ENCODE results near the gene RNU1-4. TPM values are rescaled to one million over a fixed set of nuclear protein-coding genes. Genes with fewer than 3 reads are reported as not detected.
"Not testable (repeated sequence)": the region's sequence is repeated elsewhere in the genome, so short reads cannot be mapped to it uniquely, and the experiment has no call there.

RNU1-4 gene
- total RNA-seq (2014; rRNA removed; shearing (Covaris generic)): 306 and 832 TPM in 2 replicates

GRCh38 chr1:16740047-16740964 is at the start of gene RNU1-4:
Gene RNU1-4 (plus strand): TSS chr1:16740516.
- not testable (repeated sequence) for DNase-seq (ENCODE audit: low read depth)

DNA sequence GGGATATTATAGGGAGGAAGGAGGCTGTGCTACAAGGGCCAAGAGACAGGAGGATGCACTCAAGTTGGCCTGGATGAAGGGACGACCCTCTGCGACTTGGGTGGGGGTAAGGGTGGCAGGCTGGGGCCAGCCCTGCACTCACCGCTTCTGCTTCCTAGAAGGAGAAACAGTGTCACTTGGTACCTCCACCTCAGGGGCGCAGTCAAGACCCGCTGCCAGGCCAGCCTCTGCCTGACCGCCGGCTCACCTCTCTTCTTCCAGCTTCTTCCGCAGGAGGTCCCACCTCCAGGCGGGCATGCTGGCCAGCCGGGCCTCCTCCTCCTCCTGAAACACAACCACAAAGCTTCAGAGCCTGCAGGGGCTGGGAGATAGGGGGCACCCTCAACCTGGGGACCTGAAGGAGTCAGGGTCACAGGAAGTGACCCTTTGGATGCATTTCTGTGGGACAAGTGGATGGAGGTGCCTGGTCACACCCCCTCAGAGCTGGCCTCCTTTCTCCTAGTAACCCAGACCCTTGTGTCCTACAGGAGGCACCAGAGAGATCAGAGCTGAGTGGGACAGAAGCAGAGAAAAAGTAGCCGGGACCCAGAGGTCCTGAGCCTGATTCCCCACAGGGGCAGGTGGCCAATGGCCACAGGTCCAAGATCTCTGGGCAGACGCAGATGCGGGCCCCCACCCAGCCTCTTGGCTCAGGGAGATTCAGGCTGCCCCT is 49.2 kb upstream of the RNU1-4 start:
- DNase-seq (ENCODE audit: low read depth): not testable (repeated sequence)

DNA sequence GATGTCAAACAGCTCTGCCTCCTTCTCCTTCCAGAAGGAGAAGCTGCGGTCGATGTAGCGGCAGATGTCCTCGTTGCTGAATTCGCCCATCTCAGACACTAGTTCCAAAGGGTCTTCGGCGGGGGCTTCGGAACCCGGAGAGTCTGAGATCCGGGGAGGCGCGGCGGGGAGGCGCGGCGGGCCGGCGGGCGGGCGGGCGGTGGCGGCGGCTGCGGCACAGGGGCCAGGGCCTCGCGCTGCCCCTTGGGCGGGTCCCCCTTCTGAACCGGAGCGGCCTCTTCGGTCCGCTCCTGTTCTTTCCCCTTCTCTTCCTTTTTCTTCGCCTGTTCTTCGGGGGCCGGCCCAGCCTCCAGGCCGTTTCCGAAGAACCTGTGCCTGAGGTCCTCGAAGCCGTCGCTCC is 48.0 kb upstream of the RNU1-4 start:
- not testable (repeated sequence) for DNase-seq (ENCODE audit: low read depth)

DNA sequence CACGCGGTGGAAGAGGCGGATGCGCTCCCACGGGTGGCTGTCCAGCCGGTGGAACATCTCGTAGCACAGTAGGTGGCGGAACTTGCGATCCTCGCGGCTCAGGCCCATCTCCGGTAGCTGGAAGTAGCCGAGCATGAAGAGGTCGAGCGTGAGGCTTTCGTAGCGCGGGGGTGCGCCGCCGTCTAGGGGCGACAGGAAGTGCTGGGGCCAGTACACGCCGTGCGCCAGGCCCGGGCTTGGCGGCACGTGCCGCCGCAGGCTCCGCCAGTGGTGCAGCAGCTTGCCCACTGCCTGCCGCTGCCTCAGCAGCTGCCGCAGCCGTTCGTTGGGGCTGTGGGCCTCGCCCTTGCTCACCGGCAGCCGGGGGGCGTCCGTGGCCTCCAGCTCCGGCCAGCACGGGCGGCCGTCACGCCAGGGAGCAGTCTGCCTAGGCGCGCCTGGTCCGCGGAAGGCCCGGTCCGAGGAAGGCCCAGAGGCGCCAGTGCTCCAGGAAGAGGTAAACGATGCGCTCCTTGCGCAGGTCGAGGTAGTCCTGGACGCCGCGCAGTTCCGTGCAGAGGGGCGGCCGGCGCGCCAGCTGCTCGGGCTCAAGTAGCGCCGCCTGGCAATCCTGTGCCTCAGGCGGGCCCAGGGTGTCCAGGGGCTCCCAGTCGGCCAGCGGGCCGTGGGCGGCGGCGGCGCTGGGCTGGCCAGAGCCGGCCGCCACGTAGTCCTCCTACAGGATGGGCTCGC is 47.4 kb upstream of the RNU1-4 start:
- DNase-seq (ENCODE audit: low read depth): not testable (repeated sequence)

DNA sequence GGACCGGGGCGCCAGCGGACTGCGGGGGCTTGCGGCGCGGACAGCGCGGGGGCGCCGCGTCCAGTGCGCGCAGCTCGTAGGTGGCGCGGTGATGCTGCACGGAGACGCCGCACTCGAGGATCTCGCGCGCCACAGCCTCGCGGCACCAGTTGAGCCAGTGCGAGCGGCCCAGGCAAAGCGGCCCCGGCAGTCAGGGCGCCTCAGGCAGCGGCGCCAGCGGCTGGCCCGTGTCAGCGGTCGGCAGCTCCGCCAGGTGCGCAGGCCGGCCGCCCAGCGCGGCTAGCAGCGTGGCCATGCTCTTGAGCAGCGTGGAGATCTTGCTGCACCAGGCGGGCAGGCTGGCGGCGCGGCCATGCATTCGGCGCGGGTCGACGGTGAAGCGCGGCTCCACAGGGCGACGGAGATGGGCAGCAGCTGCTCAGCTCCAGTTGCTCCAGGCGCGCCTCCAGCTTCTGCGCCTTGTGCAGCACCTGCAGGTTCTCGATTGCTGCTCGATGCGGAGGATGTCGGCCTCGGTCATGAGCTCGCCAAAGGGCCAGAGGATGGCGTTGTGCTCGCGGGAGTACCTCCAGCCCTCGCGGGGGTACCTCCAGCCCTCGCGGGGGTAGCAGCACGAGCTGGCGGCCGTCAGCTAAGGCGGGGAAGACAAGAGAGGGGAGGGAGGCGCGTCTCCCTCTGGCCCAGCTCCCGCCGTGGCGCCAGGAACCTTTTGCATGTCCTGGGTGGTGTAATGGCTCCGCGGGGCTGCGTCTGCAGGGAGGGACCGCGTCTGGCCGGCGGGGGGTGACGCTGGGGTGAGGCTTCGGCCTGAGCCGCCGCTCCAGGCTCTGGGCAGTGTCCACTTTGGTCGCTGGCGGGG is 46.6 kb upstream of the RNU1-4 start:
- not testable (repeated sequence) for DNase-seq (ENCODE audit: low read depth)

- not testable (repeated sequence) for DNase-seq (ENCODE audit: low read depth)
Observed at GRCh38 chr1:16694308-16694702, 46.0 kb upstream of the RNU1-4 start.

- DNase-seq (ENCODE audit: low read depth): peak; percentile 39
Observed at GRCh38 chr1:16696507-16697150, 43.7 kb upstream of the RNU1-4 start.

DNA sequence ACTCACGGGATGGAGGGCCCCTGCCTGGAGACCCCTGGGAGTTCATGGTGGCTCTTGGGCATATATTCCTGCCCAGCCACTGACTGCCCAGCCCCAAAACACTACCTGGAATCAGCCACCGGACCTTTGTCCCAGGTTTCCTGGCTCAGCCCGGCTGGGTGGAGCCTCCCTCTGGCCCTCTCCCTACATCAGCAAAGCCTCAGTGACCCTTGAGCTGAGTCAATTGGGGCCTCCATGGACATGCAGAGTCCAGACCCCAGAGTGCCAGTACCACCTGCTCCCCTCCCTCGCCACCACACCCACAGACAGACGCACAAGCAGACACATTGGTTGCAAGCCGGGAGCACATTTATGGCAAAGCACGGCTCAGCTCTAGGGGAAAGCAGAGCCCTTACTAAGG is 43.2 kb upstream of the RNU1-4 start:
- not testable (repeated sequence) for DNase-seq (ENCODE audit: low read depth)

- peak; percentile 8 for DNase-seq (ENCODE audit: low read depth)
Observed at GRCh38 chr1:16699440-16699839, 40.9 kb upstream of the RNU1-4 start.

DNA sequence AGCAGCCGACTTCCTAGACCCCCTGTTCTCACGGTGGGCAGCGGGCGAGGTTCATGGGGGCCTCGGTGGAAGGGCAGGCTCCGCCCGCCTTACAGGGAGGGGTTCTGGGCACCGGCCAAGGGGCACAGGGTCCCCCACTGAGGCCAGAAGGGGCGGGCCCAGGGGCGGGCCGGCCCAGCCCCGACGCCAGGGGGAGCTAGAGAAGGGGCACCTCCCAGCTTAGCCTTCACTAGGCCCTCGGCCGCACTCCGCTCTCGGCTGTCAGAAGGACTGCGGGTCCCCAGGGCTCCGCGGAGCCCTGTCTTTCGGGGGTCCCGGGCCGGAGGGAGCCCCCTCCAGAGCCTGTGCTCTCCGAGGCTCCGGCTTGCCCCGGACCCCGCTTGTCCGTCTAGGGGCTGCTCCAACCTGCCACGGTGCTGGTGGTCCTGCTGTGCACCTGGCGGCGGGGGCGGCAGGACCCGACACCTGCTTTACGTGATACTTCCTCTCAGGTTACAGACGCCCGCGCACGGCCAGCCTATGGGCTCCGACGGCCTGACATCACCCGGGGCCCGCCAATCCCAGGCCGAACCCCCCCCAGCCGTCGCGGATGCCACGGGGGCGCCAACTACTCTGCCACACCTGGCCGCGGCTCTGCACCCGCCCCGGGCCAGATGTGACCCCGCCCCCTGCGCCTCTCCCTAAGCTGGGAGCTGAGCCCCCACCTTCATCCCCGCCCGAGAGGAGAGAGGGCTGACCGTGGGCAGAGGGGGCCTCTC is 40.0 kb upstream of the RNU1-4 start:
- not testable (repeated sequence) for DNase-seq (ENCODE audit: low read depth)

GRCh38 chr1:16701189-16701588 is 39.1 kb upstream of the RNU1-4 start:
- DNase-seq (ENCODE audit: low read depth): not testable (repeated sequence)

DNA sequence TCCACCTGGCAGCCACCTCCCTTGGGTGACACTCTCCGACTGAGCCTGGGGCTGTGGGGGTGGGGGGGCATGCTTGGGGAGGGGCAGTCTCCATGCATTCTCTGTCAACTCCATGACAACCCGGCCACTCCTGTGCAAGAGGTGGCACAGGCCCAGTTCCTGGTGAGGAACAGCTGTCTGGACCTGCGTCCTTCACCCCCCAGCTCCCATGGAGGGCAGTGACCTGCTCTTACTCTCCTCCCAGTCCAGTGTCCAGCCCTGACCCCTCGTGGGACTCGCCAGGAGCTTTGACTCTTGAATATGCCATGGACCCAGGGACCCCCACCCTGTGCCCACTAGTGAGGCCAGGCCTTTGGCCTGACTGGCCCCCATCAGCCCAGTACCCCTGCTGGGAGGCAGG is 38.0 kb upstream of the RNU1-4 start:
- DNase-seq (ENCODE audit: low read depth): peak; percentile 1

- not testable (repeated sequence) for DNase-seq (ENCODE audit: low read depth)
Observed at GRCh38 chr1:16703141-16703540, 37.2 kb upstream of the RNU1-4 start.

- not testable (repeated sequence) for DNase-seq (ENCODE audit: low read depth)
Observed at GRCh38 chr1:16703602-16704001, 36.7 kb upstream of the RNU1-4 start.

GRCh38 chr1:16704076-16704475 is 36.2 kb upstream of the RNU1-4 start:
- not testable (repeated sequence) for DNase-seq (ENCODE audit: low read depth)

DNA sequence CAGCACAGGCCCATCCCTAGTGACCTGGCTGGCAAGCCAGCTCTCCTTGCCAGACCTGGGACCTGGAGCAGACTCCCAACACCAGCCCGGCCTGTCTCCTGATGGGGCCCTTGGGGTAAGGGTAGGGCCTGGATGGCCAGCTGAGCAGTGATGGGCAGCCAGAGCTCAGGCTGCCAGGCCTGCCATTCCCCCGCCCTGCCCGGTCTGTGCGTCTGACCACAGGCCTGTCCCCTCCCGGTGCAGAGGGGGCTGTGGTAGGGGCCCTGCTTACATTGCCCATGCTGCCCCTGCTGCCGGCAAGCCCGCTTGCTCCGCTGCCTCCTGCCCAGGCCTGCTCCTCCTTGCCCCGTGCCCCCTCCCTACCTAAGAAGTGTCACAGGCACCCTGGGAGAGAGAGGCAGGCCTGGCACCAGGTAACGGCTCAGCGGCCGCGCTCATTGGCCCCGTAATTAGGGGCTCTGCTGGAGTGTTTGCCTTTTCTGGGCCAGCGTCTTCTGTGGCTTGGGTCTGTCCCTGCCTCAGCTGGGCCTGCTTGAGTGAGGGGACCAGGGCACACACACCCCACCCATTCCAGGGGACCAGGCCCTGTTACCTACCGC is 35.7 kb upstream of the RNU1-4 start:
- not testable (repeated sequence) for DNase-seq (ENCODE audit: low read depth)

- DNase-seq (ENCODE audit: low read depth): not testable (repeated sequence)
Observed at GRCh38 chr1:16706302-16706701, 34.0 kb upstream of the RNU1-4 start.

- not testable (repeated sequence) for DNase-seq (ENCODE audit: low read depth)
Observed at GRCh38 chr1:16707130-16708093, 32.9 kb upstream of the RNU1-4 start.
